BJ (cell line): Measurements from ENCODE around the gene CCDC102A. TPM values are rescaled to one million over a fixed set of nuclear protein-coding genes. Genes with fewer than 3 reads are reported as not detected.

Experiments used
- CTCF ChIA-PET: fragments of 350-600 bp; formaldehyde crosslinking; extraction: SDS; loops from one replicate; lab custom pipeline; 2021; ENCODE audit warnings: antibody characterized with exemption, inconsistent platforms; lab: Yijun Ruan, JAX
- POLR2A ChIA-PET: fragments of 300-600 bp; sonication (Branson Sonifier 250); formaldehyde crosslinking; extraction: SDS; loops from one replicate; lab custom pipeline; 2021; ENCODE audit warnings: antibody characterized with exemption; lab: Charles Lee
- DNase-seq: peaks from one replicate; pipeline ENCODE4 v3.0.0-alpha.2; 2011; ENCODE audit warnings: low read depth
- H3K27me3 ChIP-seq: 2 replicates; pipeline ENCODE4 v1.6.0; 2011; ENCODE audit warnings: low read length; ENCODE audit not compliant: control insufficient read depth, insufficient read depth
- H3K36me3 ChIP-seq: 2 replicates; pipeline ENCODE4 v1.5.1; 2011; ENCODE audit warnings: low read length; ENCODE audit not compliant: control insufficient read depth, insufficient read depth
- H3K4me3 ChIP-seq: 2 replicates; pipeline ENCODE4 v1.5.1; 2011; ENCODE audit warnings: low read depth, mild to moderate bottlenecking, control low read depth, low read length
- CTCF ChIP-seq: IDR thresholded peaks from 2 replicates; pipeline ENCODE4 v1.5.1; 2011; ENCODE audit warnings: low read depth, mild to moderate bottlenecking, control low read depth, inconsistent platforms, low read length, moderate library complexity; ENCODE audit not compliant: insufficient read depth
- polyA plus RNA-seq: library from polyadenylated mRNA; depleted of rRNA; stranded (reverse); fragments of >200 nt; gene quantifications from 2 replicates; pipeline ENCODE4 v1.2.3, GENCODE V29; 2011

CCDC102A gene
- polyA plus RNA-seq, 1 experiment = 13.6 TPM

- ChIA-PET POLR2A (no interaction called here), CTCF (interaction anchor here (0.6 to 3.9 kb wide), 4 partner anchors 9 to 145 kb away, joined by 3 to 29 read pairs (median 16); no protein-coding TSS in a partner anchor)
- Histone ChIP-seq H3K4me3 (no peak overlapping the region), H3K27me3 (peaks cover 2% of the 10 kb centered on the region), H3K36me3 (no peaks in the 10 kb centered on the region)
- DNase-seq = no peak
- TF ChIP-seq CTCF = no peak
Measured at GRCh38 chr16:57574086-57574485, 37.7 kb upstream of the CCDC102A start.

- TF ChIP-seq CTCF = no peak
- Histone ChIP-seq H3K27me3 (peaks cover 2% of the 10 kb centered on the region; the same call in 1 of the 2 replicates), H3K36me3 (no peaks in the 10 kb centered on the region), H3K4me3 (no peak overlapping the region)
- ChIA-PET POLR2A (no interaction called here), CTCF (interaction anchor here (1.0 to 2.7 kb wide), 4 partner anchors 18 to 77 kb away, joined by 3 to 10 read pairs (median 4); no protein-coding TSS in a partner anchor)
- no peak for DNase-seq
Measured at GRCh38 chr16:57572978-57573728, 36.8 kb upstream of the CCDC102A start.

GRCh38 chr16:57571098-57571497 is 34.7 kb upstream of the CCDC102A start:
- no peaks in the 10 kb centered on the region for H3K36me3 ChIP-seq
- no peak for TF ChIP-seq CTCF
- no peak overlapping the region for H3K4me3 ChIP-seq
- no peaks in the 10 kb centered on the region for H3K27me3 ChIP-seq
- POLR2A ChIA-PET = no interaction called here
- CTCF ChIA-PET = interaction anchor here (0.5 to 2.7 kb wide), 3 partner anchors 10 to 82 kb away, joined by 3 to 10 read pairs (median 3); no protein-coding TSS in a partner anchor
- DNase-seq = no peak

- TF ChIP-seq CTCF = no peak
- Histone ChIP-seq H3K4me3 (no peak overlapping the region), H3K36me3 (no peaks in the 10 kb centered on the region), H3K27me3 (no peaks in the 10 kb centered on the region)
- ChIA-PET POLR2A (no interaction called here), CTCF (interaction anchor here (0.5 to 2.7 kb wide), 3 partner anchors 11 to 81 kb away, joined by 3 to 10 read pairs (median 3); no protein-coding TSS in a partner anchor)
- no peak for DNase-seq
Measured at GRCh38 chr16:57570301-57571070, 34.1 kb upstream of the CCDC102A start.
